Measurements from ENCODE around the gene CDK14.

Gene CDK14

DNA sequence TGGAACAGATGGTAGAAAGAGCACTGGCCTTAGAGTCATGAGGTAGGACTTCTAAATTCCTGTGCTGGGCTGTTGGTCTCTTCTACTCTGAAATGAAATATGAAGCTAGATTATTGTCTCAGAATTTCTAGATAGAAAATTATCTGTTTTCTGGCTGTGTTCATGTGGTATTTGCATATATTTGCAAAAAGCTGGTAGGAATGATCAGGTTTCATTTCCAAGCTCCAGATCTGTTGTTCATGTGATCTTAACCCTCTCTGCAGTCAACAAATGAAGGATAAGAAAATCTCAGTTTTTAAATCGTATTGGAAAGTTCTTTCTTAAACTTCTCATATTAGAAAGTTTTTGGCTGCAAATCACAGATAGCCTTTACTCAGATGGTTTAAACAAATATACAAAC lies 248.3 kb downstream of the CDK14 start:
- TF ChIP-seq, protein P1, sequence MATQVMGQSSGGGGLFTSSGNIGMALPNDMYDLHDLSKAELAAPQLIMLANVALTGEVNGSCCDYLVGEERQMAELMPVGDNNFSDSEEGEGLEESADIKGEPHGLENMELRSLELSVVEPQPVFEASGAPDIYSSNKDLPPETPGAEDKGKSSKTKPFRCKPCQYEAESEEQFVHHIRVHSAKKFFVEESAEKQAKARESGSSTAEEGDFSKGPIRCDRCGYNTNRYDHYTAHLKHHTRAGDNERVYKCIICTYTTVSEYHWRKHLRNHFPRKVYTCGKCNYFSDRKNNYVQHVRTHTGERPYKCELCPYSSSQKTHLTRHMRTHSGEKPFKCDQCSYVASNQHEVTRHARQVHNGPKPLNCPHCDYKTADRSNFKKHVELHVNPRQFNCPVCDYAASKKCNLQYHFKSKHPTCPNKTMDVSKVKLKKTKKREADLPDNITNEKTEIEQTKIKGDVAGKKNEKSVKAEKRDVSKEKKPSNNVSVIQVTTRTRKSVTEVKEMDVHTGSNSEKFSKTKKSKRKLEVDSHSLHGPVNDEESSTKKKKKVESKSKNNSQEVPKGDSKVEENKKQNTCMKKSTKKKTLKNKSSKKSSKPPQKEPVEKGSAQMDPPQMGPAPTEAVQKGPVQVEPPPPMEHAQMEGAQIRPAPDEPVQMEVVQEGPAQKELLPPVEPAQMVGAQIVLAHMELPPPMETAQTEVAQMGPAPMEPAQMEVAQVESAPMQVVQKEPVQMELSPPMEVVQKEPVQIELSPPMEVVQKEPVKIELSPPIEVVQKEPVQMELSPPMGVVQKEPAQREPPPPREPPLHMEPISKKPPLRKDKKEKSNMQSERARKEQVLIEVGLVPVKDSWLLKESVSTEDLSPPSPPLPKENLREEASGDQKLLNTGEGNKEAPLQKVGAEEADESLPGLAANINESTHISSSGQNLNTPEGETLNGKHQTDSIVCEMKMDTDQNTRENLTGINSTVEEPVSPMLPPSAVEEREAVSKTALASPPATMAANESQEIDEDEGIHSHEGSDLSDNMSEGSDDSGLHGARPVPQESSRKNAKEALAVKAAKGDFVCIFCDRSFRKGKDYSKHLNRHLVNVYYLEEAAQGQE (IDR thresholded peaks at IDR 0.05; ENCODE audit: insufficient read depth in 1 of 2, low read depth in 2 of 2, low read length in 2 of 2), result no peak
- TF ChIP-seq SIN3A (IDR thresholded peaks at IDR 0.05; ENCODE audit: borderline replicate concordance, insufficient read depth, low read length), result no peak
- TF ChIP-seq TAF1 (IDR thresholded peaks at IDR 0.05; ENCODE audit: borderline replicate concordance, insufficient read depth, low read length), result no peak
- TF ChIP-seq POLR2AphosphoS5 (IDR thresholded peaks at IDR 0.05; ENCODE audit: low read depth, low read length), result no peak
- TF ChIP-seq FOXP2 (optimal IDR thresholded peaks at IDR 0.05; ENCODE audit: borderline replicate concordance, extremely low read depth, extremely low read length, insufficient read depth), result no peak

- TF ChIP-seq FOXP2 (optimal IDR thresholded peaks at IDR 0.05; ENCODE audit: borderline replicate concordance, extremely low read depth, extremely low read length, insufficient read depth) (no peak), SIN3A (IDR thresholded peaks at IDR 0.05; ENCODE audit: borderline replicate concordance, insufficient read depth, low read length) (no peak), TAF1 (IDR thresholded peaks at IDR 0.05; ENCODE audit: borderline replicate concordance, insufficient read depth, low read length) (no peak), POLR2AphosphoS5 (IDR thresholded peaks at IDR 0.05; ENCODE audit: low read depth, low read length) (no peak)
- TF ChIP-seq, protein P1 (IDR thresholded peaks at IDR 0.05; ENCODE audit: insufficient read depth in 1 of 2, low read depth in 2 of 2, low read length in 2 of 2), result no peak
These were observed 250.1 kb downstream of the CDK14 start for GRCh38 chr7:90846192-90846591.

DNA sequence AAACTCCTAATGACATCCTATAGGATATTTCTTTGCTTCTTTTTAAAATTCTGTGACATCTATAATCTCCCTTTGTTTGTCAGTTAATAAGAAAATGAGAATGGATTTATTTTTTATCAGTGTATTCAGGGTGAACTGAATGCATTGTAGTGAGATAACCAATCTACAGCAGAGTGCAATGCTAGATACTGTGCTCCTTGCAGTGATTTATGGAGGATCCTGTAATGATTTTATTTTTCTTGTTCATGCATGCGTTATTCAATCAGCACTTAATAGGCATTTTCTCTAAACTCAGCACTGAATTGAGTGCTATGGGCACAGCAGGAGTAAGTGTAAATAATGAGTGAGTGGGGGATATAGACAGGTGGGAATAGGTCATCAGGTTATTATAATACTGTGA lies 253.9 kb downstream of the CDK14 start:
- no peak for TF ChIP-seq SIN3A (IDR thresholded peaks at IDR 0.05; ENCODE audit: borderline replicate concordance, insufficient read depth, low read length)

GRCh38 chr7:90850471-90850870 lies 254.3 kb downstream of the CDK14 start:
- TF ChIP-seq TAF1 (IDR thresholded peaks at IDR 0.05; ENCODE audit: borderline replicate concordance, insufficient read depth, low read length) (no peak), FOXP2 (optimal IDR thresholded peaks at IDR 0.05; ENCODE audit: borderline replicate concordance, extremely low read depth, extremely low read length, insufficient read depth) (no peak), SIN3A (IDR thresholded peaks at IDR 0.05; ENCODE audit: borderline replicate concordance, insufficient read depth, low read length) (no peak), POLR2AphosphoS5 (IDR thresholded peaks at IDR 0.05; ENCODE audit: low read depth, low read length) (no peak)
- TF ChIP-seq, protein P1 (IDR thresholded peaks at IDR 0.05; ENCODE audit: insufficient read depth in 1 of 2, low read depth in 2 of 2, low read length in 2 of 2), result no peak

DNA sequence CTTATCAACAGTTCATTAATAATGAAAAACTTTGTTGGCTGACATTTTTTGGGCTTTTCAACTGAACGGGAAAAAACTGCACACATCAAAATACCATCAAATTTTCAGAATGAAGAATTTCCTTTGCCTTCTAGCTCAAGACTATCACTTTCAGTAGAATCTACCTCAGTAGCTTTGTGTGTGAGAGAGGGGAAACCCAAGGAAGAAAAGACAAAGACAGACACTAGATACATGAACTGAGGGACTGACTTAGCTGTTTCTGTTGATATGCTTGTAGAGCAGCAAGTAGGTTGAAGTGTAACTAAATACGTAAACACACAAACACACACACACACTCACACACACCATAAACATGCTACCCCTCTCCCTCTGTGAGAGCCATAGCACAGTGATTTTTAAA lies 257.1 kb downstream of the CDK14 start:
- TF ChIP-seq POLR2AphosphoS5 (IDR thresholded peaks at IDR 0.05; ENCODE audit: low read depth, low read length) (no peak), SIN3A (IDR thresholded peaks at IDR 0.05; ENCODE audit: borderline replicate concordance, insufficient read depth, low read length) (no peak), TAF1 (IDR thresholded peaks at IDR 0.05; ENCODE audit: borderline replicate concordance, insufficient read depth, low read length) (no peak), FOXP2 (optimal IDR thresholded peaks at IDR 0.05; ENCODE audit: borderline replicate concordance, extremely low read depth, extremely low read length, insufficient read depth) (no peak)
- TF ChIP-seq, protein P1 (IDR thresholded peaks at IDR 0.05; ENCODE audit: insufficient read depth in 1 of 2, low read depth in 2 of 2, low read length in 2 of 2), result no peak

All from PFSK-1 (cell line).